Neuronal stem cell (in vitro differentiated cells): Measurements from ENCODE around the gene TUBGCP3.

ENCODE experiments used
- DNase-seq: peaks from one replicate; pipeline ENCODE4 v3.0.0-alpha.2; 2013; ENCODE audit warnings: low spot score
- H2AFZ ChIP-seq: one replicate; pipeline ENCODE4 v1.6.1; 2013; ENCODE audit warnings: mild to moderate bottlenecking, low read length, inconsistent platforms
- H2AK5ac ChIP-seq: 2 replicates; pipeline ENCODE4 v1.6.1; 2013; ENCODE audit warnings: low read depth, mild to moderate bottlenecking, inconsistent platforms, low read length, moderate library complexity, mixed read lengths
- H2BK120ac ChIP-seq: 2 replicates; pipeline ENCODE4 v1.6.1; 2013; ENCODE audit warnings: low read depth, mild to moderate bottlenecking, inconsistent platforms, low read length, moderate library complexity, mixed read lengths
- H2BK12ac ChIP-seq: one replicate; pipeline ENCODE4 v1.6.1; 2013; ENCODE audit warnings: low read length, inconsistent platforms
- H2BK15ac ChIP-seq: 2 replicates; pipeline ENCODE4 v1.6.1; 2013; ENCODE audit warnings: mild to moderate bottlenecking, low read length, inconsistent platforms, mixed read lengths
- H2BK5ac ChIP-seq: one replicate; pipeline ENCODE4 v1.6.1; 2013; ENCODE audit warnings: inconsistent platforms, mild to moderate bottlenecking, low read length, moderate library complexity
- H3K14ac ChIP-seq: one replicate; pipeline ENCODE4 v1.6.1; 2013; ENCODE audit warnings: low read length, inconsistent platforms
- H3K18ac ChIP-seq: 2 replicates; pipeline ENCODE4 v1.6.1; 2013; ENCODE audit warnings: low read length, inconsistent platforms
- H3K23ac ChIP-seq: 2 replicates; pipeline ENCODE4 v1.6.1; 2013; ENCODE audit warnings: low read depth, mild to moderate bottlenecking, mixed read lengths, low read length, inconsistent platforms; ENCODE audit not compliant: poor library complexity
- H3K27ac ChIP-seq: replicated peaks from 3 replicates; pipeline ENCODE4 v1.5.1; 2013; ENCODE audit warnings: low read length, inconsistent platforms
- H3K27me3 ChIP-seq, 3 experiments: 2 replicates each; pipeline ENCODE4 v1.6.1; 2013; ENCODE audit warnings: low read length in 3 of 3, mild to moderate bottlenecking in 2 of 3, inconsistent platforms in 1 of 3, low read depth in 1 of 3, mixed read lengths in 1 of 3, moderate library complexity in 1 of 3; ENCODE audit not compliant: control insufficient read depth in 3 of 3, insufficient read depth in 3 of 3
- H3K36me3 ChIP-seq, 2 donors: replicated peaks in 1 of 2; 2 replicates each; pipeline ENCODE4 v1.6.1; 2013; ENCODE audit warnings: low read length in 2 of 2; ENCODE audit not compliant: control insufficient read depth in 2 of 2, insufficient read depth in 2 of 2
- H3K4ac ChIP-seq: 2 replicates; pipeline ENCODE4 v1.6.1; 2013; ENCODE audit warnings: inconsistent platforms, mild to moderate bottlenecking, low read length, moderate library complexity
- H3K4me1 ChIP-seq, 2 donors: 1 replicate in 1 of 2; 2 replicates in 1 of 2; pipeline ENCODE4 v1.6.1; 2013; ENCODE audit warnings: low read length in 2 of 2, low read depth in 1 of 2; ENCODE audit not compliant: control insufficient read depth in 2 of 2, insufficient read depth in 1 of 2
- H3K4me2 ChIP-seq: one replicate; pipeline ENCODE4 v1.6.1; 2013; ENCODE audit warnings: mild to moderate bottlenecking, low read length, inconsistent platforms; ENCODE audit not compliant: insufficient read depth, poor library complexity, severe bottlenecking
- H3K4me3 ChIP-seq, 2 donors: 2 replicates each; pipeline ENCODE4 v1.5.1; 2013; ENCODE audit warnings: low read length in 2 of 2, mild to moderate bottlenecking in 2 of 2, inconsistent platforms in 1 of 2, moderate library complexity in 1 of 2
- H3K79me1 ChIP-seq: one replicate; pipeline ENCODE4 v1.6.1; 2013; ENCODE audit warnings: low read depth, mild to moderate bottlenecking, inconsistent platforms, low read length, moderate library complexity
- H3K9ac ChIP-seq: one replicate; pipeline ENCODE4 v1.6.1; 2013; ENCODE audit warnings: mild to moderate bottlenecking, low read depth, low read length, inconsistent platforms; ENCODE audit not compliant: poor library complexity
- H3K9me3 ChIP-seq, 2 donors: replicated peaks in 1 of 2; 2 replicates each; pipeline versions ENCODE3 to v1.6.1; 2013; ENCODE audit warnings: low read length in 2 of 2, mild to moderate bottlenecking in 2 of 2, inconsistent platforms in 1 of 2, low read depth in 1 of 2, mixed read lengths in 1 of 2, moderate library complexity in 1 of 2; ENCODE audit not compliant: control insufficient read depth in 2 of 2, insufficient read depth in 1 of 2
- H4K8ac ChIP-seq: one replicate; pipeline ENCODE4 v1.6.1; 2013; ENCODE audit warnings: low read depth, mild to moderate bottlenecking, inconsistent platforms, low read length, moderate library complexity
- H4K91ac ChIP-seq: one replicate; pipeline ENCODE4 v1.6.1; 2013; ENCODE audit warnings: low read length, low read depth, mild to moderate bottlenecking, inconsistent platforms; ENCODE audit not compliant: poor library complexity
- WGBS, 2 donors: extraction: QIAGEN DNeasy Blood & Tissue Kit; methylation state at CpG; one replicate each; pipeline ENCODE4 v1.1.7; 2013; ENCODE audit warnings: missing lambda C conversion rate in 2 of 2, mixed read lengths in 1 of 2; ENCODE audit not compliant: insufficient read length in 2 of 2, insufficient replicate concordance in 1 of 2; ENCODE audit errors: extremely low coverage in 2 of 2; 5-methylcytosine and 5-hydroxymethylcytosine counted together

Gene TUBGCP3

GRCh38 chr13:112616586-112617362 is 28.8 kb upstream of the TUBGCP3 start:
- H4K8ac ChIP-seq: no peak overlapping the region
- no peak overlapping the region for H2AK5ac ChIP-seq
- H3K18ac ChIP-seq: no peak overlapping the region
- no peak overlapping the region for H2BK15ac ChIP-seq
- no peaks in the 10 kb centered on the region for H3K79me1 ChIP-seq
- no peak overlapping the region for H2BK5ac ChIP-seq
- H3K27me3 ChIP-seq: peaks cover 0 to 6% (median 0%) of the 10 kb centered on the region in 3 experiments
- H2BK12ac ChIP-seq: no peak overlapping the region
- no peak overlapping the region for H4K91ac ChIP-seq
- no peaks in the 10 kb centered on the region for H3K9me3 ChIP-seq
- H3K4me3 ChIP-seq: no peak overlapping the region
- no peak overlapping the region for H3K4ac ChIP-seq
- H3K23ac ChIP-seq: no peak overlapping the region
- H3K9ac ChIP-seq: no peak overlapping the region
- WGBS, 2 donors: no CpG with 5 or more reads among the region's 13 CpGs
- no peak overlapping the region for H3K4me2 ChIP-seq
- no peak overlapping the region for H3K27ac ChIP-seq
- peaks cover 0 to 5% of the 10 kb centered on the region in 2 donors for H3K4me1 ChIP-seq
- H2AFZ ChIP-seq: no peak overlapping the region
- H3K36me3 ChIP-seq: no peaks in the 10 kb centered on the region
- DNase-seq: no peak
- H2BK120ac ChIP-seq: no peak overlapping the region
- H3K14ac ChIP-seq: no peak overlapping the region

GRCh38 chr13:112615391-112615790 is 27.4 kb upstream of the TUBGCP3 start:
- H4K91ac ChIP-seq: no peak overlapping the region
- peaks cover 0 to 4% of the 10 kb centered on the region in 2 donors for H3K4me1 ChIP-seq
- no peak overlapping the region for H2BK120ac ChIP-seq
- no peak overlapping the region for H3K4ac ChIP-seq
- H4K8ac ChIP-seq: no peak overlapping the region
- H2AFZ ChIP-seq: no peak overlapping the region
- no peak overlapping the region for H2BK12ac ChIP-seq
- H3K14ac ChIP-seq: no peak overlapping the region
- WGBS, 2 donors: no CpG with 5 or more reads among the region's 8 CpGs
- H3K23ac ChIP-seq: no peak overlapping the region
- H3K79me1 ChIP-seq: no peaks in the 10 kb centered on the region
- no peaks in the 10 kb centered on the region for H3K36me3 ChIP-seq
- no peak overlapping the region for H3K4me2 ChIP-seq
- H3K18ac ChIP-seq: no peak overlapping the region
- peaks cover 0 to 6% (median 0%) of the 10 kb centered on the region in 3 experiments for H3K27me3 ChIP-seq
- H2BK5ac ChIP-seq: no peak overlapping the region
- DNase-seq: no peak
- no peak overlapping the region for H2BK15ac ChIP-seq
- no peak overlapping the region for H3K27ac ChIP-seq
- no peak overlapping the region for H2AK5ac ChIP-seq
- no peak overlapping the region for H3K9ac ChIP-seq
- H3K9me3 ChIP-seq: no peaks in the 10 kb centered on the region
- no peak overlapping the region for H3K4me3 ChIP-seq

DNA sequence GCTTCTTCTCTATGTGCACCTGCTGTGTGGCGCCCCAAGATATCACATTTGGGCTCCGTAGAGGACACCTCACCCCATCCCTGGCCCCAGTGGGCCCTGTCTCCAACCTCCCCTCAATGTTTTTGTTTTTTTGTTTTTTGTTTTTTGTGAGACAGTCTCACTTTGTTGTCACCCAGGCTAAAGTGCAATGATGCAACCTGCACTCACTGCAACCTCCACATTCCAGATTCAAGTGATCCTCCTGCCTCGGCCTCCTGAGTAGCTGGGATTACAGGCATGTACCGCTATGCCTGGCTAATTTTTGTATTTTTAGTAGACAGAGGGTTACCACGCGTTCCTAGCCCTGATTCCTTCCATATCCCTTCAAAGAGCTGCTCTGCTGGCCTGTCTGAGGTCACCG is 26.9 kb upstream of the TUBGCP3 start:
- WGBS, 2 donors: no CpG with 5 or more reads among the region's 7 CpGs

GRCh38 chr13:112608212-112608611 is 20.3 kb upstream of the TUBGCP3 start:
- Histone ChIP-seq H3K27ac (no peak overlapping the region), H3K14ac (no peak overlapping the region), H3K23ac (no peak overlapping the region), H3K18ac (no peak overlapping the region), H3K36me3 (no peaks in the 10 kb centered on the region), H3K4ac (no peak overlapping the region), H3K4me1 (peaks cover 0 to 4% of the 10 kb centered on the region in 2 donors), H2BK12ac (no peak overlapping the region), H2AK5ac (no peak overlapping the region), H3K9me3 (peaks cover 0 to 5% of the 10 kb centered on the region in 2 donors), H2BK15ac (no peak overlapping the region), H3K4me3 (no peak overlapping the region), H4K8ac (no peak overlapping the region), H3K9ac (no peak overlapping the region), H3K79me1 (no peaks in the 10 kb centered on the region), H4K91ac (no peak overlapping the region), H2BK120ac (no peak overlapping the region), H3K4me2 (no peak overlapping the region), H2BK5ac (no peak overlapping the region), H2AFZ (peak overlapping the region; percentile 14), H3K27me3 (peaks cover 0 to 3% (median 0%) of the 10 kb centered on the region in 3 experiments)
- no peak for DNase-seq
- WGBS, 2 donors: no CpG with 5 or more reads among the region's 2 CpGs

More for the DNA sequence above, 26.9 kb upstream of the TUBGCP3 start:
- Histone ChIP-seq H2BK5ac (no peak overlapping the region), H3K14ac (no peak overlapping the region), H2BK15ac (no peak overlapping the region), H2BK12ac (no peak overlapping the region), H3K27me3 (peaks cover 0 to 6% (median 0%) of the 10 kb centered on the region in 3 experiments), H3K4ac (no peak overlapping the region), H3K9me3 (no peaks in the 10 kb centered on the region), H2AFZ (no peak overlapping the region), H3K79me1 (no peaks in the 10 kb centered on the region), H3K23ac (no peak overlapping the region), H3K9ac (no peak overlapping the region), H2AK5ac (no peak overlapping the region), H3K36me3 (no peaks in the 10 kb centered on the region), H3K18ac (no peak overlapping the region), H3K4me3 (no peak overlapping the region), H2BK120ac (no peak overlapping the region), H4K91ac (no peak overlapping the region), H3K4me1 (no peaks in the 10 kb centered on the region), H3K4me2 (no peak overlapping the region), H3K27ac (no peak overlapping the region), H4K8ac (no peak overlapping the region)
- DNase-seq: no peak
